GM12878 (cell line): ENCODE measurements around the gene NAA10. TPM values are rescaled to one million over a fixed set of nuclear protein-coding genes. Genes with fewer than 3 reads are reported as not detected.
"Not testable (repeated sequence)": the region's sequence is repeated elsewhere in the genome, so short reads cannot be mapped to it uniquely, and the experiment has no call there.

Source experiments
- ATAC-seq: fragments of 200-7000 bp; cut with Tn5 transposase; 3 replicates; pipeline ENCODE4 v1.9.1; 2020; ENCODE audit warnings: mild to moderate bottlenecking, moderate library complexity
- BruUV-seq: library from RNA; stranded (reverse); fragments of 400-500 nt; replicated peaks from 2 replicates; lab custom pipeline; 2021; lab: Mats Ljungman, UMichigan
- CTCF ChIA-PET: fragments of 300-600 bp; sonication (Branson Sonifier 250); formaldehyde crosslinking; extraction: SDS; loops from one replicate; lab custom pipeline; 2021; ENCODE audit warnings: inconsistent platforms; lab: Yijun Ruan, JAX
- POLR2A ChIA-PET: fragments of 350-600 bp; formaldehyde crosslinking; extraction: SDS; loops from one replicate; lab custom pipeline; 2021; ENCODE audit warnings: inconsistent platforms; lab: Charles Lee
- RAD21 ChIA-PET: fragments of 300-600 bp; sonication (Branson Sonifier 250); formaldehyde crosslinking; loops from one replicate; lab custom pipeline; 2023; ENCODE audit warnings: antibody characterized with exemption; ENCODE audit not compliant: unreplicated experiment; lab: Charles Lee
- SMC1A ChIA-PET: fragments of 300-600 bp; sonication (Branson Sonifier 250); formaldehyde crosslinking; loops from one replicate; lab custom pipeline; 2023; ENCODE audit not compliant: unreplicated experiment, uncharacterized antibody; lab: Charles Lee
- DNase-seq: peaks from one replicate; pipeline ENCODE4 v3.0.0-alpha.2; 2011; ENCODE audit warnings: low read depth, low spot score
- FAIRE-seq: peaks from 3 replicates; lab custom pipeline; 2011; peaks lifted over from hg19 to GRCh38; lab: Jason Lieb, UNC
- H2AFZ ChIP-seq: 2 replicates; pipeline ENCODE4 v1.6.0; 2011; ENCODE audit warnings: low read depth, low read length, control low read depth; ENCODE audit not compliant: control insufficient read depth
- H3K27ac ChIP-seq: 2 replicates; pipeline ENCODE4 v1.5.1; 2011; ENCODE audit warnings: control low read depth; ENCODE audit not compliant: control insufficient read depth, insufficient read depth
- H3K27me3 ChIP-seq, 2 experiments: replicated peaks in 1 of 2; 2 replicates each; pipeline versions ENCODE4 v1.6.0 to v1.6.1; 2011; ENCODE audit warnings: low read length in 1 of 2; ENCODE audit not compliant: control insufficient read depth in 2 of 2, insufficient read depth in 2 of 2
- H3K36me3 ChIP-seq, 2 experiments: 2 replicates each; pipeline ENCODE4 v1.5.1; 2011; ENCODE audit warnings: low read length in 1 of 2; ENCODE audit not compliant: control insufficient read depth in 2 of 2, insufficient read depth in 2 of 2
- H3K4me1 ChIP-seq: 2 replicates; pipeline ENCODE4 v1.6.1; 2011; ENCODE audit warnings: mild to moderate bottlenecking, low read length, moderate library complexity, mixed read lengths; ENCODE audit not compliant: control insufficient read depth, insufficient read depth
- H3K4me2 ChIP-seq: 2 replicates; pipeline ENCODE4 v1.6.0; 2011; ENCODE audit warnings: control low read depth; ENCODE audit not compliant: control insufficient read depth, insufficient read depth
- H3K4me3 ChIP-seq: fragments of 200-600 bp; sonication (generic); 2 replicates; pipeline ENCODE4 v1.5.1; 2016
- H3K79me2 ChIP-seq: 2 replicates; pipeline ENCODE4 v1.6.0; 2011; ENCODE audit warnings: low read length; ENCODE audit not compliant: control insufficient read depth, insufficient read depth
- H3K9ac ChIP-seq: 2 replicates; pipeline ENCODE4 v1.8.0; 2011; ENCODE audit warnings: low read length, control low read depth, mixed read lengths; ENCODE audit not compliant: control insufficient read depth, insufficient read depth
- H3K9me3 ChIP-seq: replicated peaks from 3 replicates; pipeline ENCODE4 v1.5.1; 2011; ENCODE audit warnings: mild to moderate bottlenecking, low read length; ENCODE audit not compliant: control insufficient read depth, insufficient read depth
- H4K20me1 ChIP-seq: 2 replicates; pipeline ENCODE4 v1.6.0; 2011; ENCODE audit not compliant: control insufficient read depth, insufficient read depth
- ATF2 ChIP-seq: IDR thresholded peaks from 2 replicates; pipeline ENCODE4 v1.6.1; 2012; ENCODE audit warnings: low read length, inconsistent platforms
- ATF3 ChIP-seq: IDR thresholded peaks from 2 replicates; pipeline ENCODE4 v1.6.1; 2011; ENCODE audit warnings: low read depth, mild to moderate bottlenecking, low read length, moderate library complexity, borderline replicate concordance; ENCODE audit errors: extremely low read depth
- CHD1 ChIP-seq: IDR thresholded peaks from 2 replicates; pipeline ENCODE4 v1.6.1; 2012; ENCODE audit warnings: low read depth, low read length, improper control_type of control experiment
- ETV6 ChIP-seq, 2 experiments: fragments of 450-650 bp in 1 of 2; IDR thresholded peaks in 1 of 2; conservative IDR thresholded peaks in 1 of 2; 2 replicates each; pipeline ENCODE4 v1.6.1; 2014; ENCODE audit warnings: antibody characterized with exemption in 1 of 2, borderline replicate concordance in 1 of 2, low read depth in 1 of 2, mild to moderate bottlenecking in 1 of 2, moderate library complexity in 1 of 2
- EZH2 ChIP-seq: IDR thresholded peaks from 2 replicates; pipeline ENCODE4 v1.6.1; 2012; ENCODE audit warnings: low read depth, mild to moderate bottlenecking, control low read depth, inconsistent platforms, low read length, borderline replicate concordance; ENCODE audit not compliant: control insufficient read depth
- IKZF1 ChIP-seq: fragments of 450-650 bp; conservative IDR thresholded peaks from 2 replicates; pipeline ENCODE4 v1.6.1; 2017; ENCODE audit warnings: antibody characterized with exemption, mild to moderate bottlenecking
- IRF4 ChIP-seq: IDR thresholded peaks from 2 replicates; pipeline ENCODE4 v1.6.1; 2011; ENCODE audit warnings: low read depth, low read length
- NR2C1 ChIP-seq: fragments of 450-650 bp; IDR thresholded peaks from 2 replicates; pipeline ENCODE4 v1.6.1; 2017; ENCODE audit warnings: antibody characterized with exemption, mild to moderate bottlenecking, moderate library complexity
- NR2F1 ChIP-seq: fragments of 450-650 bp; conservative IDR thresholded peaks from 2 replicates; pipeline ENCODE4 v1.6.1; 2017; ENCODE audit warnings: mild to moderate bottlenecking
- RELA ChIP-seq: fragments of 450-650 bp; IDR thresholded peaks from 2 replicates; pipeline ENCODE4 v1.8.0; 2014; ENCODE audit warnings: borderline replicate concordance; ENCODE audit not compliant: partially characterized antibody
- WGBS: methylation state at CpG from one replicate; pipeline ENCODE4 v1.1.6; 2016; ENCODE audit warnings: low lambda C conversion rate; ENCODE audit not compliant: insufficient replicate concordance, insufficient coverage; ENCODE audit errors: missing lambda C conversion rate; 5-methylcytosine and 5-hydroxymethylcytosine counted together
- in situ Hi-C: fragments of 300-500 bp; cut with MboI; formaldehyde crosslinking; loops from 9 replicates; pipeline ENCODE4 v1.14.3; 2018; ENCODE audit warnings: mixed read lengths
- intact Hi-C: fragments of 100-400 bp; cut with micrococcal nuclease; formaldehyde crosslinking; loops from one replicate; pipeline ENCODE4 v1.14.2; 2022; ENCODE audit not compliant: unreplicated experiment
- polyA plus RNA-seq, 11 experiments: library from polyadenylated mRNA; depleted of rRNA in 4 of 11; unstranded in 6 of 11; stranded (reverse) in 5 of 11; fragments of >200 nt; fragmentation: Nextera tagmentation in 4 of 11; fragmentation: Illumina TruSeq in 1 of 11; extraction: Ambion mirVana in 4 of 11; extraction: Trizol in 1 of 11; gene quantifications; 1 replicate in 1 of 11; 2 replicates in 10 of 11; pipeline versions ENCODE4 v1.2.1 to v1.2.3, GENCODE V29; 2011 to 2016; ENCODE audit warnings: inconsistent platforms in 2 of 11, missing spikeins in 2 of 11, low read depth in 1 of 11
- total RNA-seq, 4 experiments: library from RNA; depleted of rRNA in 3 of 4; stranded (reverse); fragments of >200 nt in 3 of 4; fragmentation: Illumina TruSeq in 1 of 4; extraction: Trizol in 1 of 4; gene quantifications; 2 replicates each; pipeline versions ENCODE4 v1.2.1 to v1.2.3, GENCODE V29; 2013 to 2021

NAA10 gene
- total and polyA plus RNA-seq, 10 of the 15 experiments (the other 5 are each of a cell fraction or from before 2014, with no cell fraction given), result 7.9 to 212 (median 98.9) TPM

- FAIRE-seq, result peak; percentile 98
- Histone ChIP-seq H3K4me1 (peaks cover 37% of the 10 kb centered on the region), H3K27ac (peak overlapping the region; percentile 60), H3K4me2 (peak overlapping the region; percentile 63; the same call in 1 of the 2 replicates)
- ChIA-PET SMC1A (interaction anchor here (0.9 to 3.2 kb wide), 9 partner anchors 8 to 61 kb away, joined by 3 to 27 read pairs (median 5); partner anchors contain the start of genes HCFC1 and TMEM187), CTCF (interaction anchor here (0.7 to 2.3 kb wide), 5 partner anchors 13 to 40 kb away, joined by 3 to 8 read pairs (median 5); no protein-coding TSS in a partner anchor), RAD21 (interaction anchor here (1.0 to 2.3 kb wide), 6 partner anchors 10 to 61 kb away, joined by 3 to 14 read pairs (median 6); no protein-coding TSS in a partner anchor), POLR2A (interaction anchor here (0.6 to 3.2 kb wide), 6 partner anchors 9 to 515 kb away, joined by 3 to 17 read pairs (median 6); partner anchors contain the start of gene HCFC1)
- in situ Hi-C loops, result loop anchor here (10.0 kb wide), 1 partner anchor 56 kb away; the partner anchor contains the start of gene ARHGAP4
- H3K9me3 ChIP-seq, H3K9ac ChIP-seq, intact Hi-C loops, H3K4me3 ChIP-seq, H3K36me3 ChIP-seq, H4K20me1 ChIP-seq, BruUV-seq, DNase-seq, H2AFZ ChIP-seq, H3K79me2 ChIP-seq, H3K27me3 ChIP-seq: not testable (repeated sequence)
- TF ChIP-seq NR2F1 (peak; percentile 89), IKZF1 (peak; percentile 38; the same call in 1 of the 2 replicates), NR2C1 (peak; percentile 56)
- WGBS, result 9% methylated on average over 9 of the region's 10 CpGs
- peak; percentile 72 for ATAC-seq
Measured at GRCh38 chrX:153980394-153980793, 45.6 kb upstream of the NAA10 start.

GRCh38 chrX:153974726-153975286 is 40.0 kb upstream of the NAA10 start:
- RAD21 ChIA-PET, result interaction anchor here (0.6 to 2.2 kb wide), 4 partner anchors 10 to 203 kb away, joined by 3 to 11 read pairs (median 6); no protein-coding TSS in a partner anchor
- Histone ChIP-seq H3K4me1 (peaks cover 10% of the 10 kb centered on the region), H3K9ac (no peak overlapping the region), H3K27me3 (no peaks in the 10 kb centered on the region), H3K27ac (0 out of 2 replicates have a peak overlapping the region, but pooled peaks have one; percentile 99), H3K4me2 (peak overlapping the region; percentile 89; the same call in 1 of the 2 replicates), H3K4me3 (no peak overlapping the region), H3K9me3 (no peaks in the 10 kb centered on the region), H4K20me1 (no peaks in the 10 kb centered on the region), H3K36me3 (no peaks in the 10 kb centered on the region), H2AFZ (no peak overlapping the region), H3K79me2 (peaks cover 29% of the 10 kb centered on the region)
- ATAC-seq (no peak), FAIRE-seq (no peak), DNase-seq (no peak)
- CTCF ChIA-PET, result interaction anchor here (1.2 kb wide), 1 partner anchor 78 kb away, joined by 3 read pairs; no protein-coding TSS in a partner anchor
- intact Hi-C loops (loop anchor here (5.0 kb wide), 1 partner anchor 122 kb away; the partner anchor contains the start of gene MECP2), in situ Hi-C loops (no loop called here)
- no TSS peak for BruUV-seq
- POLR2A ChIA-PET, result interaction anchor here (1.2 to 2.1 kb wide), 3 partner anchors 30 to 33 kb away, joined by 3 to 8 read pairs (median 8); no protein-coding TSS in a partner anchor
- SMC1A ChIA-PET, result interaction anchor here (0.7 to 1.9 kb wide), 2 partner anchors 39 to 99 kb away, joined by 3 to 5 read pairs; no protein-coding TSS in a partner anchor
- 98% methylated on average over 3 of the region's 3 CpGs for WGBS
- TF ChIP-seq ATF3 (no peak), ETV6 (conservative IDR thresholded peaks at IDR 0.05 in 1 of 2, IDR thresholded peaks at IDR 0.05 in 1 of 2; ENCODE audit: borderline replicate concordance in 1 of 2, low read depth in 1 of 2) (no peak), ATF2 (no peak), CHD1 (no peak), EZH2 (no peak), IRF4 (no peak), RELA (no peak)
